Measurements from ENCODE around the gene RPAIN.

The RPAIN gene

GRCh38 chr17:5444209-5444608 lies 24.2 kb downstream of the RPAIN start:
- Histone ChIP-seq H3K9ac (no peak overlapping the region), H3K4me1 (ENCODE audit: low read depth, poor library complexity, severe bottlenecking) (no peaks in the 10 kb centered on the region), H3K36me3 (ENCODE audit: insufficient read depth) (no peaks in the 10 kb centered on the region), H4K20me1 (ENCODE audit: insufficient read depth) (no peaks in the 10 kb centered on the region), H3K4me3 (IDR thresholded peaks at IDR 0.05; ENCODE audit: insufficient read depth, low read depth, low read length) (no peak overlapping the region), H3K79me2 (ENCODE audit: insufficient read depth, low read depth) (no peaks in the 10 kb centered on the region), H3K27ac (no peak overlapping the region), H3K27me3 (ENCODE audit: insufficient read depth, low read depth) (no peaks in the 10 kb centered on the region), H3K4me2 (no peak overlapping the region), H2AFZ (ENCODE audit: low read depth) (no peak overlapping the region)
- no peak for TF ChIP-seq CTCF (conservative IDR thresholded peaks at IDR 0.05; ENCODE audit: low read depth, low read length)

GRCh38 chr17:5446786-5447185 lies 26.8 kb downstream of the RPAIN start:
- Histone ChIP-seq H3K9ac (no peak overlapping the region), H3K4me3 (IDR thresholded peaks at IDR 0.05; ENCODE audit: insufficient read depth, low read depth, low read length) (no peak overlapping the region), H3K27ac (no peak overlapping the region), H3K27me3 (ENCODE audit: insufficient read depth, low read depth) (no peaks in the 10 kb centered on the region), H3K36me3 (ENCODE audit: insufficient read depth) (no peaks in the 10 kb centered on the region), H2AFZ (ENCODE audit: low read depth) (no peak overlapping the region), H4K20me1 (ENCODE audit: insufficient read depth) (no peaks in the 10 kb centered on the region), H3K4me2 (no peak overlapping the region), H3K4me1 (ENCODE audit: low read depth, poor library complexity, severe bottlenecking) (no peaks in the 10 kb centered on the region), H3K79me2 (ENCODE audit: insufficient read depth, low read depth) (no peaks in the 10 kb centered on the region)
- TF ChIP-seq CTCF (conservative IDR thresholded peaks at IDR 0.05; ENCODE audit: low read depth, low read length) = no peak

GRCh38 chr17:5464717-5465507 lies 44.9 kb downstream of the RPAIN start:
- TF ChIP-seq CTCF (conservative IDR thresholded peaks at IDR 0.05; ENCODE audit: low read depth, low read length) = no peak
- H2AFZ ChIP-seq (ENCODE audit: low read depth) = no peak overlapping the region
- H3K9ac ChIP-seq = no peak overlapping the region
- peaks cover 17% of the 10 kb centered on the region; the same call in 1 of the 2 replicates for H3K79me2 ChIP-seq (ENCODE audit: insufficient read depth, low read depth)
- no peak overlapping the region for H3K27ac ChIP-seq
- H3K4me2 ChIP-seq = no peak overlapping the region
- H3K4me3 ChIP-seq (IDR thresholded peaks at IDR 0.05; ENCODE audit: insufficient read depth, low read depth, low read length) = no peak overlapping the region
- H4K20me1 ChIP-seq (ENCODE audit: insufficient read depth) = no peaks in the 10 kb centered on the region
- H3K4me1 ChIP-seq (ENCODE audit: low read depth, poor library complexity, severe bottlenecking) = no peaks in the 10 kb centered on the region
- no peaks in the 10 kb centered on the region for H3K36me3 ChIP-seq (ENCODE audit: insufficient read depth)
- H3K27me3 ChIP-seq (ENCODE audit: insufficient read depth, low read depth) = no peaks in the 10 kb centered on the region

GRCh38 chr17:5466295-5466694 lies 46.3 kb downstream of the RPAIN start:
- Histone ChIP-seq H3K4me3 (IDR thresholded peaks at IDR 0.05; ENCODE audit: insufficient read depth, low read depth, low read length) (no peak overlapping the region), H3K4me2 (no peak overlapping the region), H3K4me1 (ENCODE audit: low read depth, poor library complexity, severe bottlenecking) (no peaks in the 10 kb centered on the region), H2AFZ (ENCODE audit: low read depth) (no peak overlapping the region), H3K36me3 (ENCODE audit: insufficient read depth) (no peaks in the 10 kb centered on the region), H4K20me1 (ENCODE audit: insufficient read depth) (no peaks in the 10 kb centered on the region), H3K79me2 (ENCODE audit: insufficient read depth, low read depth) (peaks cover 17% of the 10 kb centered on the region; the same call in 1 of the 2 replicates), H3K9ac (no peak overlapping the region), H3K27me3 (ENCODE audit: insufficient read depth, low read depth) (no peaks in the 10 kb centered on the region), H3K27ac (no peak overlapping the region)
- no peak for TF ChIP-seq CTCF (conservative IDR thresholded peaks at IDR 0.05; ENCODE audit: low read depth, low read length)

Data from KMS-11 (cell line).